Chondrocyte (in vitro differentiated cells): ENCODE results near the gene OSTN. TPM values are rescaled to one million over a fixed set of nuclear protein-coding genes. Genes with fewer than 3 reads are reported as not detected.
"Not testable (repeated sequence)": the region's sequence is repeated elsewhere in the genome, so short reads cannot be mapped to it uniquely, and the experiment has no call there.

Experiments used
- DNase-seq: peaks from one replicate; pipeline ENCODE4 v3.0.0; 2021; ENCODE audit warnings: mixed read lengths, low spot score
- H3K27ac Mint-ChIP-seq: one replicate; pipeline ENCODE4 v1.8.0; 2021; ENCODE audit warnings: mild to moderate bottlenecking, moderate library complexity, mixed read lengths; ENCODE audit not compliant: unreplicated experiment
- H3K27me3 Mint-ChIP-seq: 2 replicates; pipeline ENCODE4 v1.8.0; 2021; ENCODE audit warnings: low read depth, mixed read lengths
- H3K36me3 Mint-ChIP-seq: 2 replicates; pipeline ENCODE4 v1.8.0; 2021; ENCODE audit warnings: low read depth, mixed read lengths
- H3K4me1 Mint-ChIP-seq: 2 replicates; pipeline ENCODE4 v1.8.0; 2021; ENCODE audit warnings: low read depth, mild to moderate bottlenecking, mixed read lengths
- H3K4me3 Mint-ChIP-seq: one replicate; pipeline ENCODE4 v1.8.0; 2021; ENCODE audit warnings: mild to moderate bottlenecking, moderate library complexity, mixed read lengths; ENCODE audit not compliant: unreplicated experiment
- H3K9me3 Mint-ChIP-seq: 2 replicates; pipeline ENCODE4 v1.8.0; 2021; ENCODE audit warnings: low read depth, mixed read lengths
- total RNA-seq: library from RNA; stranded (reverse); gene quantifications from 3 replicates; pipeline ENCODE4 v1.2.1, GENCODE V29; 2021
- TF ChIP-seq, protein P1 (sequence below): fragments of 200-600 bp; sonication (generic); IDR thresholded peaks from 2 replicates; pipeline ENCODE4 v1.5.0; 2021; ENCODE audit warnings: antibody characterized with exemption, mild to moderate bottlenecking, moderate library complexity

OSTN gene
- total RNA-seq, 1 donor from 2014 or later: not detected

DNA sequence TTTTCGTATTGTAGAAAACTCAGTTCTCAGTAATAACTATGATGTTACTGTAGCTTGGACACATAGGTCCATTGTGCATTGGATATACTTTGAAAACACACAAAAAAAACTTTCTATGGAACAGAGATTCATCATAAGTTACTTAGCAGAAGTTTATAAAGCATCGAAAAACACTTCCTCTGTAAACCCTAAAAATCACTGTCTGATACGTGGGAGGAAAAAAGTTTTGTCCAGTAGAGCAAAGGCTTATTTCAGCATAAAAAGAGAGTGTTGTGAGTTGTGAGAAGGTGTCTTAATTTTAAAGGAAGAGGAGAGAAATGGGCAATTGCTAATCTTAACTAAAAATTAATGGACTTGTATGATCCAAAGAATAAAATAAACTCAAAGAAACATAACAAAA is 64.8 kb downstream of the OSTN start:
- H3K4me3 Mint-ChIP-seq: no peak overlapping the region
- DNase-seq: no peak
- no peaks in the 10 kb centered on the region for H3K9me3 Mint-ChIP-seq
- no peak overlapping the region for H3K27ac Mint-ChIP-seq
- H3K4me1 Mint-ChIP-seq: no peaks in the 10 kb centered on the region
- H3K27me3 Mint-ChIP-seq: no peaks in the 10 kb centered on the region
- no peaks in the 10 kb centered on the region for H3K36me3 Mint-ChIP-seq
- TF ChIP-seq, protein P1, sequence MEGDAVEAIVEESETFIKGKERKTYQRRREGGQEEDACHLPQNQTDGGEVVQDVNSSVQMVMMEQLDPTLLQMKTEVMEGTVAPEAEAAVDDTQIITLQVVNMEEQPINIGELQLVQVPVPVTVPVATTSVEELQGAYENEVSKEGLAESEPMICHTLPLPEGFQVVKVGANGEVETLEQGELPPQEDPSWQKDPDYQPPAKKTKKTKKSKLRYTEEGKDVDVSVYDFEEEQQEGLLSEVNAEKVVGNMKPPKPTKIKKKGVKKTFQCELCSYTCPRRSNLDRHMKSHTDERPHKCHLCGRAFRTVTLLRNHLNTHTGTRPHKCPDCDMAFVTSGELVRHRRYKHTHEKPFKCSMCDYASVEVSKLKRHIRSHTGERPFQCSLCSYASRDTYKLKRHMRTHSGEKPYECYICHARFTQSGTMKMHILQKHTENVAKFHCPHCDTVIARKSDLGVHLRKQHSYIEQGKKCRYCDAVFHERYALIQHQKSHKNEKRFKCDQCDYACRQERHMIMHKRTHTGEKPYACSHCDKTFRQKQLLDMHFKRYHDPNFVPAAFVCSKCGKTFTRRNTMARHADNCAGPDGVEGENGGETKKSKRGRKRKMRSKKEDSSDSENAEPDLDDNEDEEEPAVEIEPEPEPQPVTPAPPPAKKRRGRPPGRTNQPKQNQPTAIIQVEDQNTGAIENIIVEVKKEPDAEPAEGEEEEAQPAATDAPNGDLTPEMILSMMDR: no peak

DNA sequence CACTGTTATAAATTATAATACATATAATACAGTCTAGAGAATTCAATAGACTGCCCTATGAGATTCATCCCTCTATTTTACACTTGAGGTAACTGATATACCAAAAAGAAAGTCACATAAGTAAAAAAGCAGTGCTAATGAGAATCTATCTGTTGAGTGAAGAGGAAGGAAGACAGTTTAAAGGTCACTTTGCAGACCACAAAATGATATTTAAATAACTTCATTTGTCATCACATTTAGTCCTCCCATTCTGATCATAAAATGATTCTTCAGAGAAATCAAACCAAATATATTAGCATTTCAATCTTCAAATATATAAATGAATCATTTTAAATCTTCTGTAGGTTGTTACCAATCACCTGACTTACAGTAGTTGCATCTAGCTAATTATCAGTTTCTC is 69.7 kb downstream of the OSTN start:
- Mint-ChIP-seq H3K4me3 (no peak overlapping the region), H3K36me3 (no peaks in the 10 kb centered on the region), H3K4me1 (no peaks in the 10 kb centered on the region), H3K27ac (no peak overlapping the region), H3K9me3 (no peaks in the 10 kb centered on the region), H3K27me3 (peaks cover 5% of the 10 kb centered on the region)
- TF ChIP-seq, protein P1: no peak
- no peak for DNase-seq

DNA sequence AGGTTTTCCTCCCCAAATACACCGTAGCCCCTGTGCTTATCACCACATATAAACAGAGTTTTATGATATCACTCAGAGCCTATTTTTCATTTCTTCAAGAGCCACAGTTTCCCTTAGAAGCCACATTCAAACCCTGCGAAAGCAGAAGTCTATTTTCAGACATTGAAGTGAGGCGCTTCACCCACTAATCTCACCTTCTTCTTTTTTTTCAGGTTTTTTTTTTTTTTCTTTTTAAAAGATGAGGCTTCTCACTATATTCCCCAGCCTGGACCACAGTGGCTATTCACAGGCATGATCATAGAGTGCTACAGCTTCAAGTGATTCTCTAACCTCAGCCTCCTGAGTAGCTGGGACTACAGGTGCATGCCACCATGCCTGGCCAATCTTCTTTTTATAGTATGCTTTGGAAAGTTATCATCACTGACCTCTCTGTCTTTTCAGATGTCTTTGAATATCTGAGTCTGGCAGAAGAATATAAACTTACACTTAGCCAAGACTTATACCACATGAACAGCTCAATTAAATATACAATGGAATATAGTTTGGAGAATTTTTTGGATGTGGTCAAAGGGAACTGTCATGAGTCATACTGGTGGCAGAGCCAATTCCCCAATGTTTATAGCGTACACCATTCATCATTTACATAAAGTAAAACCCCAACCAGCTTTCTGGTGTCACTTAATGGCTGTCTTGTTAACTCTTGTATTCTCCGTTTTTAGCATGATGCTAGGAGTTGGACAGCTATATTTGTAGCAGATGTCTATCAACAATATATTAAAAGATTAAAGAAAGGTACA is 70.4 kb downstream of the OSTN start:
- H3K36me3 Mint-ChIP-seq: no peaks in the 10 kb centered on the region
- H3K27ac Mint-ChIP-seq: no peak overlapping the region
- no peak for DNase-seq
- TF ChIP-seq, protein P1: no peak
- H3K27me3 Mint-ChIP-seq: peaks cover 5% of the 10 kb centered on the region
- H3K4me3 Mint-ChIP-seq: no peak overlapping the region
- no peaks in the 10 kb centered on the region for H3K4me1 Mint-ChIP-seq
- no peaks in the 10 kb centered on the region for H3K9me3 Mint-ChIP-seq

DNA sequence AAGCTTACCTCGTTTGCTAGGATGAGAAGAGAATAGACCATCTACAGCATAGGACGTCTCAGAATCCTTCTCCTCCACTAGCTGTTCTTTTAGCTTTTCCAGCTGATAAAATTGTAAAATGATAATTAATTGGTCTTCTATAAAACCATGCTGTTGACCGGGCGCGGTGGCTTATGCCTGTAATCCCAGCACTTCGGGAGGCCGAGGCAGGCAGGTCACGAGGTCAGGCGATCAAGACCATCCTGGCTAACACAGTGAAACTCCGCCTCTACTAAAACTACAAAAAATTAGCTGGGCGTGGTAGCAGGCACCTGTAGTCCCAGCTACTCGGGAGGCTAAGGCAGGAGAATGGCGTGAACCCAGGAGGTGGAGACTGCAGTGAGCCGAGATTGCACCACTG is 76.2 kb downstream of the OSTN start:
- not testable (repeated sequence) for H3K9me3 Mint-ChIP-seq, H3K4me3 Mint-ChIP-seq, H3K36me3 Mint-ChIP-seq, DNase-seq, H3K27ac Mint-ChIP-seq, H3K4me1 Mint-ChIP-seq
- peaks cover 13% of the 10 kb centered on the region for H3K27me3 Mint-ChIP-seq

DNA sequence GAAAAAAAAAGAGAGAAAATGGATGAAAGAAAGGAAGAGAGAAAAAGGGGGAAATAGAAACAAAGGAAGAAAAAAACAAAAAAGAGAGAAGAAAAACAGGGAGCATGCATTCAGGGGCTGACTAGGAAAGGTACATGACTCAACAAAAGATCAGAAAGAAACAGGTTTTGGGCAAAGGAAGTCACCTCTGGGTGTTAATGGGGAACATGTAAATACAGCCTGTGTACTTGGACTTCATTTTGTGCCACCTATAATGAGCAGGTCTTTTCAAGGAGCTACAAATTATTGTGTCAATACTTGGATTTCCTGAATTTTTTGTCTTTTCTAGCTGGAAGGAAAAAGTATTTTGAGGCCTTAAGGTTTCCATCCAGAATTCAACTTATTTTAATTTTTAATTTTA is 76.7 kb downstream of the OSTN start:
- H3K36me3 Mint-ChIP-seq: no peaks in the 10 kb centered on the region
- no peak for DNase-seq
- no peak overlapping the region for H3K27ac Mint-ChIP-seq
- TF ChIP-seq, protein P1: no peak
- H3K4me3 Mint-ChIP-seq: no peak overlapping the region
- peaks cover 13% of the 10 kb centered on the region for H3K27me3 Mint-ChIP-seq
- no peaks in the 10 kb centered on the region for H3K4me1 Mint-ChIP-seq
- no peaks in the 10 kb centered on the region for H3K9me3 Mint-ChIP-seq

DNA sequence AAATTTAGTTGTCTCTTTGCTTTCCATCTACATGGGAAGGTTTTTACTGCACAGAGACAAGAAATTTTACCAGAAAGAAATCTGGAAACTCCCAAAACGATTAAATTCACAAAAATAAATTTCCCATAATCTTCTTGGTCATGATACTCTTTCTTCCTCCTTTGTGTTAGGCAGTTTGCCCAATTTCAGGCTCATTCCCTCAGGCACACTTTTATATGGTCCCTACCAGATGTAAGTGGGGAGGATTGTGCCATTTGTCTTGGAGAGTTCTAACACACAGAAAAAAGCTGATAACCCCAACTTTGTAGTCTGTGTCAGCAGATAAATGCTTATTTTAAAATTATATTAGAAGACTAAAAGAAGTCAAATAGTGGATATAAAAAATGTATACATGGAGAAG is 81.1 kb downstream of the OSTN start:
- Mint-ChIP-seq H3K9me3 (no peaks in the 10 kb centered on the region), H3K4me3 (no peak overlapping the region), H3K27ac (no peak overlapping the region), H3K27me3 (peaks cover 8% of the 10 kb centered on the region), H3K4me1 (peaks cover 8% of the 10 kb centered on the region), H3K36me3 (no peaks in the 10 kb centered on the region)
- TF ChIP-seq, protein P1: no peak
- DNase-seq: no peak
